GM12864 (cell line): ENCODE measurements around the gene WDR59.
"Not testable (repeated sequence)": the region's sequence is repeated elsewhere in the genome, so short reads cannot be mapped to it uniquely, and the experiment has no call there.

Source experiments
- DNase-seq: peaks from one replicate; pipeline ENCODE4 v3.0.0-alpha.2; 2011; ENCODE audit warnings: low read depth
- H3K4me3 ChIP-seq: 2 replicates; pipeline ENCODE4 v1.5.1; 2011; ENCODE audit warnings: mild to moderate bottlenecking, low read depth, low read length, control low read depth
- CTCF ChIP-seq: IDR thresholded peaks from 2 replicates; pipeline ENCODE4 v1.5.1; 2011; ENCODE audit warnings: low read depth, mild to moderate bottlenecking, moderate library complexity, low read length, control low read depth, inconsistent platforms; ENCODE audit errors: missing control alignments

The WDR59 gene

GRCh38 chr16:74926805-74927204 lies 58.1 kb downstream of the WDR59 start:
- no peak for DNase-seq
- TF ChIP-seq CTCF, result no peak
- no peak overlapping the region for H3K4me3 ChIP-seq

- no peak for DNase-seq
- no peak overlapping the region for H3K4me3 ChIP-seq
- TF ChIP-seq CTCF, result no peak
Measured at GRCh38 chr16:74923766-74924460, 61.0 kb downstream of the WDR59 start.

- DNase-seq, result no peak
- TF ChIP-seq CTCF, result no peak
Measured at GRCh38 chr16:74922150-74923138, 62.5 kb downstream of the WDR59 start.

GRCh38 chr16:74921051-74921450 lies 63.9 kb downstream of the WDR59 start:
- no peak for DNase-seq
- no peak overlapping the region for H3K4me3 ChIP-seq
- TF ChIP-seq CTCF, result no peak

More at GRCh38 chr16:74922150-74923138, 62.5 kb downstream of the WDR59 start:
- H3K4me3 ChIP-seq, result no peak overlapping the region

- no peak overlapping the region for H3K4me3 ChIP-seq
- no peak for TF ChIP-seq CTCF
- DNase-seq, result no peak
Measured at GRCh38 chr16:74909665-74910064, 75.3 kb downstream of the WDR59 start.

GRCh38 chr16:74908759-74909158 lies 76.2 kb downstream of the WDR59 start:
- DNase-seq, H3K4me3 ChIP-seq: not testable (repeated sequence)

GRCh38 chr16:74903901-74904678 lies 80.8 kb downstream of the WDR59 start:
- no peak overlapping the region for H3K4me3 ChIP-seq
- no peak for DNase-seq
- TF ChIP-seq CTCF, result no peak
